ENCODE data around the gene DDI1.

The DDI1 gene

DNA sequence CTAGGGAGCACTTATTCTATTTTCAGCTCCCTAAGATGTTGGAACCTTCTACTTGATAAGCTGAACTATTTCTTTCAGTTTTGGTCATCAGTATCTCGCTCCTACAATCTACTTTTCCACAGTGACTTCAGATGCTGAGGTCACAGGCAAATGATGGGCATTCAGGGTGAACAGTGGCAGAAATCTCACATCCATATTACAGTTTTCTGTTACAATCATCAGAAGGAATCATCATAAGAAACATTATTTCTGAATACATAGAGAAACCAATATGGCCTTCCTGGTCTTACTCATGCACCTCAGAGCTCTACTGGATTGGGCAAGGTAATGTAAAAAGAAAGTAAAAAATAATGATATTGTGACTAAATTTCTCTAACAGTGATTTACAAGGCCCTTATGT is 39.4 kb upstream of the DDI1 start:
- no peaks in the 10 kb centered on the region for H3K9me3 ChIP-seq (ENCODE audit: control insufficient read depth, insufficient read depth, low read length)
- no peak overlapping the region for H3K4me3 ChIP-seq (ENCODE audit: low read length)
- no peaks in the 10 kb centered on the region for H3K4me1 ChIP-seq (ENCODE audit: control insufficient read depth, low read length)
- H3F3A ChIP-seq (ENCODE audit: control insufficient read depth, insufficient read depth) = no peaks in the 10 kb centered on the region
- no peaks in the 10 kb centered on the region for H3K79me2 ChIP-seq (ENCODE audit: control insufficient read depth, low read length)
- TF ChIP-seq, protein P1, sequence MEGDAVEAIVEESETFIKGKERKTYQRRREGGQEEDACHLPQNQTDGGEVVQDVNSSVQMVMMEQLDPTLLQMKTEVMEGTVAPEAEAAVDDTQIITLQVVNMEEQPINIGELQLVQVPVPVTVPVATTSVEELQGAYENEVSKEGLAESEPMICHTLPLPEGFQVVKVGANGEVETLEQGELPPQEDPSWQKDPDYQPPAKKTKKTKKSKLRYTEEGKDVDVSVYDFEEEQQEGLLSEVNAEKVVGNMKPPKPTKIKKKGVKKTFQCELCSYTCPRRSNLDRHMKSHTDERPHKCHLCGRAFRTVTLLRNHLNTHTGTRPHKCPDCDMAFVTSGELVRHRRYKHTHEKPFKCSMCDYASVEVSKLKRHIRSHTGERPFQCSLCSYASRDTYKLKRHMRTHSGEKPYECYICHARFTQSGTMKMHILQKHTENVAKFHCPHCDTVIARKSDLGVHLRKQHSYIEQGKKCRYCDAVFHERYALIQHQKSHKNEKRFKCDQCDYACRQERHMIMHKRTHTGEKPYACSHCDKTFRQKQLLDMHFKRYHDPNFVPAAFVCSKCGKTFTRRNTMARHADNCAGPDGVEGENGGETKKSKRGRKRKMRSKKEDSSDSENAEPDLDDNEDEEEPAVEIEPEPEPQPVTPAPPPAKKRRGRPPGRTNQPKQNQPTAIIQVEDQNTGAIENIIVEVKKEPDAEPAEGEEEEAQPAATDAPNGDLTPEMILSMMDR (IDR thresholded peaks at IDR 0.05; ENCODE audit: low read depth, low read length, poor library complexity, severe bottlenecking) = no peak
- no peak for TF ChIP-seq EZH2phosphoT487 (IDR thresholded peaks at IDR 0.05; ENCODE audit: borderline replicate concordance, low read length)
- H3K9me2 ChIP-seq (replicated peaks; ENCODE audit: control insufficient read depth, low read length) = no peaks in the 10 kb centered on the region
- H3K27ac ChIP-seq (ENCODE audit: low read depth, low read length) = no peak overlapping the region
- H4K20me1 ChIP-seq (ENCODE audit: control insufficient read depth, insufficient read depth, low read depth, low read length) = no peaks in the 10 kb centered on the region
- no peak overlapping the region for H3K4me2 ChIP-seq (ENCODE audit: low read length)
- H3K27me3 ChIP-seq (ENCODE audit: control insufficient read depth, low read length) = no peaks in the 10 kb centered on the region
- peaks cover 3% of the 10 kb centered on the region; the same call in 1 of the 2 replicates for H3K36me3 ChIP-seq (ENCODE audit: control insufficient read depth, low read length)

DNA sequence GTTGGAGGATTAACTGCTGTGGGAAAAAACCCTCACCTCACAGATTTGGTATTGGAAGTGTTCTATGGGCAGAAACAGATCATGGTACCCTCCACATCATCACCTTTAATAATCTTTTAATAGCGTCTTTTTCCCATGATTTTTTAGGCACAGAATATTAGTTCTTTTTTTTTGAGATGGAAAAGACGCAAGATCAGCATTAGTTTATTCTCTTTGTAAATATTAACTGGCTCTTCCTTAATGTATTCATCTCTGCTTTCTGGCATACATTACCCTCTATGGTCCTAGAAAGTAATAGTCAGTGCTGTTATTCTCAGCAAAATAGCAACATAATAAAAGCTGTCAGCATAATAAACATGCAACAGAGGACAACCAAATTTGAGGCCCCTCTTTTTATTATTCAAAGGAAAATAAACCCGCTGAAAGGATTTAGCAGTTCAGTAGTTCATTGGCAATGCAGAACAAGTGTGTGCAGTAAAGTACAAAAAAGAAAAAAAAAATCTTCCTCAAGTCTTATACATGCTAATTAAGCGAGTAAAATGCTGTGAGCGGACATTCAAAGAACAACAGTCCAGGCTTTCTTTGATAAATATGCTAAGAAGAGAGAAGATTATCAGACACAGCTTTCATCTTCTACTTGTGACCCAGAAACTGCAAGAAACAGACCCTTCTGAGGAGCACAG is 37.5 kb upstream of the DDI1 start:
- Histone ChIP-seq H3K4me2 (ENCODE audit: low read length) (no peak overlapping the region), H3K4me3 (ENCODE audit: low read length) (no peak overlapping the region), H3K36me3 (ENCODE audit: control insufficient read depth, low read length) (peaks cover 3% of the 10 kb centered on the region; the same call in 1 of the 2 replicates), H3F3A (ENCODE audit: control insufficient read depth, insufficient read depth) (no peaks in the 10 kb centered on the region), H3K27ac (ENCODE audit: low read depth, low read length) (no peak overlapping the region), H3K27me3 (ENCODE audit: control insufficient read depth, low read length) (no peaks in the 10 kb centered on the region), H3K79me2 (ENCODE audit: control insufficient read depth, low read length) (no peaks in the 10 kb centered on the region), H3K9me3 (ENCODE audit: control insufficient read depth, insufficient read depth, low read length) (no peaks in the 10 kb centered on the region), H3K4me1 (ENCODE audit: control insufficient read depth, low read length) (no peaks in the 10 kb centered on the region), H4K20me1 (ENCODE audit: control insufficient read depth, insufficient read depth, low read depth, low read length) (no peaks in the 10 kb centered on the region), H3K9me2 (replicated peaks; ENCODE audit: control insufficient read depth, low read length) (no peaks in the 10 kb centered on the region)
- no peak for TF ChIP-seq EZH2phosphoT487 (IDR thresholded peaks at IDR 0.05; ENCODE audit: borderline replicate concordance, low read length)
- TF ChIP-seq, protein P1 (IDR thresholded peaks at IDR 0.05; ENCODE audit: low read depth, low read length, poor library complexity, severe bottlenecking) = no peak

DNA sequence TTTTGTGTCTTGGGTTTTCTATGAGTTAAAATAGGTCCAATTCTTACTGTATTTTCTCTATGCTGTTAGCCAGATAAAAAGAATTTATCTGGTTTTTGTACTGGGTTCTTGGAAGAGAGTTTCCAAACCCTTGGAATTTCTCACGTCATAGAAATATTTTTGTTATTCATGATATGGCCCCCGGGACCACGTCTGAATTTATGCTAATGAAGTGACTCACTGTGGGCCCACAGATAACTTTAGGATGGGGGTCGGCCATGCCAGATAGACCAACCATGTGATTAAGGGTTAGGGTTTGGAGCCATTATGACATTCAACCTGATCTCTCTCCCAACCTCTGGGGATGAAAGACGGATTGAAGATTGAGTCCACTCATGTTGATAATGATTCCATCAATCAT is 35.6 kb upstream of the DDI1 start:
- Histone ChIP-seq H3K9me3 (ENCODE audit: control insufficient read depth, insufficient read depth, low read length) (no peaks in the 10 kb centered on the region), H3K27me3 (ENCODE audit: control insufficient read depth, low read length) (no peaks in the 10 kb centered on the region), H3K9me2 (replicated peaks; ENCODE audit: control insufficient read depth, low read length) (no peaks in the 10 kb centered on the region), H3K4me3 (ENCODE audit: low read length) (no peak overlapping the region), H3K27ac (ENCODE audit: low read depth, low read length) (no peak overlapping the region), H4K20me1 (ENCODE audit: control insufficient read depth, insufficient read depth, low read depth, low read length) (no peaks in the 10 kb centered on the region), H3K4me2 (ENCODE audit: low read length) (no peak overlapping the region), H3F3A (ENCODE audit: control insufficient read depth, insufficient read depth) (no peaks in the 10 kb centered on the region), H3K79me2 (ENCODE audit: control insufficient read depth, low read length) (no peaks in the 10 kb centered on the region), H3K36me3 (ENCODE audit: control insufficient read depth, low read length) (peaks cover 1% of the 10 kb centered on the region; the same call in 1 of the 2 replicates), H3K4me1 (ENCODE audit: control insufficient read depth, low read length) (no peaks in the 10 kb centered on the region)
- TF ChIP-seq, protein P1 (IDR thresholded peaks at IDR 0.05; ENCODE audit: low read depth, low read length, poor library complexity, severe bottlenecking) = no peak
- no peak for TF ChIP-seq EZH2phosphoT487 (IDR thresholded peaks at IDR 0.05; ENCODE audit: borderline replicate concordance, low read length)
